ENCODE data around the gene ASB2.

- TF ChIP-seq CTCF (IDR thresholded peaks at IDR 0.05; ENCODE audit: low read depth, low read length, poor library complexity, severe bottlenecking) (no peak), EZH2phosphoT487 (IDR thresholded peaks at IDR 0.05; ENCODE audit: borderline replicate concordance, low read length) (no peak)
These were observed 24.6 kb upstream of the ASB2 start for GRCh38 chr14:94001016-94001415.

All from DOHH2 (cell line).